Prostate gland (tissue), 2 donors: ENCODE data around the gene GNA14. TPM values are rescaled to one million over a fixed set of nuclear protein-coding genes. Genes with fewer than 3 reads are reported as not detected.

ENCODE experiments used
- DNase-seq: peaks from one replicate; pipeline ENCODE4 v3.0.0-alpha.2; 2019; ENCODE audit warnings: low spot score
- H3K27ac ChIP-seq, 2 donors: fragments of 200-600 bp; sonication (generic); 2 replicates each; pipeline ENCODE4 v1.5.1; 2017 to 2019
- H3K27me3 ChIP-seq: fragments of 200-600 bp; sonication (generic); replicated peaks from 2 replicates; pipeline ENCODE4 v1.5.1; 2019; ENCODE audit not compliant: insufficient read depth
- H3K36me3 ChIP-seq, 2 donors: fragments of 200-600 bp; sonication (generic); 1 replicate in 1 of 2; 2 replicates in 1 of 2; pipeline versions ENCODE4 v1.5.1 to v1.8.1; 2017 to 2019
- H3K4me1 ChIP-seq: fragments of 200-600 bp; sonication (generic); replicated peaks from 2 replicates; pipeline ENCODE4 v1.5.1; 2019
- H3K4me3 ChIP-seq, 2 donors: fragments of 200-600 bp; sonication (generic); 2 replicates each; pipeline ENCODE4 v1.5.1; 2017 to 2019
- H3K9me3 ChIP-seq: fragments of 200-600 bp; sonication (generic); 2 replicates; pipeline ENCODE4 v1.5.1; 2017
- CTCF ChIP-seq, 4 experiments: fragments of 200-600 bp in 2 of 4; fragments of 450-650 bp in 2 of 4; sonication (generic) in 2 of 4; IDR thresholded peaks; 1 replicate in 3 of 4; 2 replicates in 1 of 4; pipeline ENCODE4 v1.5.1; 2016 to 2019; ENCODE audit warnings: antibody characterized with exemption in 4 of 4, mild to moderate bottlenecking in 2 of 4, moderate library complexity in 2 of 4
- POLR2A ChIP-seq: fragments of 450-650 bp; IDR thresholded peaks from one replicate; pipeline ENCODE4 v1.6.1; 2016; ENCODE audit warnings: antibody characterized with exemption, mild to moderate bottlenecking
- POLR2AphosphoS5 ChIP-seq: sonication (generic); formaldehyde crosslinking; IDR thresholded peaks from one replicate; pipeline ENCODE4 v1.6.1; 2017; ENCODE audit warnings: antibody characterized with exemption
- WGBS: methylation state at CpG from one replicate; pipeline ENCODE4 v1.1.5; 2018; 5-methylcytosine and 5-hydroxymethylcytosine counted together
- intact Hi-C: fragments of 100-400 bp; cut with DNase I; formaldehyde crosslinking; loops from one replicate; pipeline ENCODE4 v1.14.2; 2022
- total RNA-seq, 2 donors: library from RNA; depleted of rRNA; stranded (reverse); fragments of >200 nt; gene quantifications; one replicate each; pipeline ENCODE4 v1.1.0, GENCODE V29; 2016

The GNA14 gene
- total RNA-seq, 2 donors from 2014 or later: 2.4 to 5.5 TPM

DNA sequence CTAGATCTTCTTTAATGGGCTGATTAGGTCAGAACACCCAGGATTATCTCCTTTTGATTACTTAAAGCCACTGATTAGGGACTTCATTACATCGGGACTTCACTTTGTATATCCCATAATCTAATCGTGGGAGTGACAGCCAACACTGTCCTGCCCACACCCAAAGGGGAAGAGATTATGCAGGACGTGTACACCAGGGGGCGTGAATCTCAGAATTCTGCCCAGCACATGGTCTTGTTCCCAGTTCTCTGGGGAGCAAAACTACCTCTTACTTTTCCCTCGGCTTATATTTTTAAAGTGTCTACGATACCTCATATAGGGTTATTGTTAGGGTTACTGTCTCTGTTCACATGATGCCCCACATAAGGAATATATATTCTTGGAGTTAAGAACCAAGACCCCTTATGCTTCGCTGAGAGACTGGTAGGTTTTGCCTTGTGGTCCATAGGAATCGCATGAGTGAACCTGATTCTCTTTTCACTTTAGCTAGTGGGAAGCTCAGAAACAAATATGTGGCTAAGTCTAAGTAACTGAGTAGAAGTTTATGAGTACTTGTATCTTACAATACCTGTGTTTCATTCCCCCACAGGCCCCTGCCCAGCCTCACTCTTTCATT is 192.7 kb downstream of the GNA14 start:
- H3K9me3 ChIP-seq: no peaks in the 10 kb centered on the region
- no peak overlapping the region for H3K27ac ChIP-seq
- DNase-seq: no peak
- no peak overlapping the region for H3K4me3 ChIP-seq
- H3K36me3 ChIP-seq: no peaks in the 10 kb centered on the region
- no peaks in the 10 kb centered on the region for H3K4me1 ChIP-seq
- no peaks in the 10 kb centered on the region for H3K27me3 ChIP-seq
- 85% methylated on average over 8 of the region's 8 CpGs for WGBS
- intact Hi-C loops: loop anchor here (5.0 kb wide), 2 partner anchors 297 to 577 kb away; partner anchors contain the start of gene GNAQ
- TF ChIP-seq POLR2AphosphoS5 (no peak), CTCF (IDR thresholded peaks at IDR 0.05) (peak in 1 of 4 experiments; percentile 11), POLR2A (no peak)

- Histone ChIP-seq H3K4me3 (no peak overlapping the region), H3K27me3 (no peaks in the 10 kb centered on the region), H3K27ac (no peak overlapping the region), H3K9me3 (no peaks in the 10 kb centered on the region), H3K36me3 (no peaks in the 10 kb centered on the region), H3K4me1 (no peaks in the 10 kb centered on the region)
- intact Hi-C loops: loop anchor here (5.0 kb wide), 2 partner anchors 298 to 578 kb away; partner anchors contain the start of gene GNAQ
- no peak for DNase-seq
- TF ChIP-seq POLR2AphosphoS5 (no peak), CTCF (IDR thresholded peaks at IDR 0.05) (no peak), POLR2A (no peak)
- WGBS: 88% methylated on average over 3 of the region's 3 CpGs
Observed at GRCh38 chr9:77454663-77455062, 193.5 kb downstream of the GNA14 start.

GRCh38 chr9:77453825-77454647 is 194.1 kb downstream of the GNA14 start:
- Histone ChIP-seq H3K4me3 (no peak overlapping the region), H3K9me3 (no peaks in the 10 kb centered on the region), H3K36me3 (no peaks in the 10 kb centered on the region), H3K27me3 (no peaks in the 10 kb centered on the region), H3K27ac (no peak overlapping the region), H3K4me1 (no peaks in the 10 kb centered on the region)
- 65% methylated on average over 14 of the region's 14 CpGs for WGBS
- intact Hi-C loops: no loop called here
- no peak for TF ChIP-seq CTCF (IDR thresholded peaks at IDR 0.05)
- no peak for DNase-seq

DNA sequence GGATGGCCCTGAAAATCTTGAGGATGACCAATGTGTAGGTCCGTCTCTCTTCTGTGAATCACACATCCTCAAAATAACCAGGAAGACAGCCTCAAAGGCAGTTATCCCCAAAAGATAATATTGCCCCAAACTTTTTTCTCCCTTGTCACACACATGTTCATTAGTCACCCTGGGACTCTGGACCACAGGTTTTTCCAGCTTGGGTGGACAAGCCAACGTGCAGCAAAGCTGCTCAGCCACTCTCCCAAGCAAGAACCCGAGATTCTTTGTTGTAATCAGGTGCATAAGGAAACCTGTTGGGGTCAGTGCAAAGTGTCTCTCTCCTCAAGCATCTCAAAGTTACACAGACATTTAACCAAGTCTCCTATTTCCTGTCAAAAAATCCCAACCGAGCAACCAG is 196.6 kb downstream of the GNA14 start:
- TF ChIP-seq POLR2A: no peak
- TF ChIP-seq POLR2AphosphoS5: no peak
- no peak for TF ChIP-seq CTCF (IDR thresholded peaks at IDR 0.05)
- Histone ChIP-seq H3K27me3 (no peaks in the 10 kb centered on the region), H3K4me3 (no peak overlapping the region), H3K27ac (no peak overlapping the region), H3K9me3 (no peaks in the 10 kb centered on the region), H3K36me3 (no peaks in the 10 kb centered on the region), H3K4me1 (no peaks in the 10 kb centered on the region)
- 85% methylated on average over 4 of the region's 4 CpGs for WGBS
- no peak for DNase-seq
- intact Hi-C loops: no loop called here

GRCh38 chr9:77450085-77450475 is 198.0 kb downstream of the GNA14 start:
- Histone ChIP-seq H3K36me3 (no peaks in the 10 kb centered on the region), H3K4me1 (no peaks in the 10 kb centered on the region), H3K27me3 (no peaks in the 10 kb centered on the region), H3K4me3 (no peak overlapping the region), H3K9me3 (no peaks in the 10 kb centered on the region), H3K27ac (no peak overlapping the region)
- WGBS: 92% methylated on average over 4 of the region's 4 CpGs
- no peak for DNase-seq
- TF ChIP-seq POLR2A (no peak), CTCF (IDR thresholded peaks at IDR 0.05) (no peak), POLR2AphosphoS5 (no peak)
- intact Hi-C loops: no loop called here
